Vagina (tissue), 2 donors: ENCODE results near the gene ABTB1. TPM values are rescaled to one million over a fixed set of nuclear protein-coding genes. Genes with fewer than 3 reads are reported as not detected.

ENCODE experiments used
- DNase-seq, 2 donors: peaks; one replicate each; pipeline ENCODE4 v3.0.0-alpha.2; 2017; ENCODE audit errors: extremely low spot score in 2 of 2
- H3K27ac ChIP-seq: fragments of 200-600 bp; sonication (generic); one replicate; pipeline ENCODE4 v1.5.1; 2019
- H3K27me3 ChIP-seq: fragments of 200-600 bp; sonication (generic); one replicate; pipeline ENCODE4 v1.5.1; 2019
- H3K36me3 ChIP-seq, 2 donors: fragments of 200-600 bp; sonication (generic); one replicate each; pipeline ENCODE4 v1.5.1; 2017 to 2019
- H3K4me1 ChIP-seq: fragments of 200-600 bp; sonication (generic); one replicate; pipeline ENCODE4 v1.5.1; 2019
- H3K4me3 ChIP-seq, 2 donors: fragments of 200-600 bp; sonication (generic); 1 replicate in 1 of 2; 2 replicates in 1 of 2; pipeline ENCODE4 v1.5.1; 2016 to 2019
- H3K9me3 ChIP-seq: fragments of 200-600 bp; sonication (generic); one replicate; pipeline ENCODE4 v1.5.1; 2019
- CTCF ChIP-seq, 3 experiments: fragments of 450-650 bp in 2 of 3; fragments of 200-600 bp in 1 of 3; sonication (generic) in 1 of 3; IDR thresholded peaks; one replicate each; pipeline ENCODE4 v1.5.1; 2017 to 2019; ENCODE audit warnings: antibody characterized with exemption in 3 of 3, mild to moderate bottlenecking in 2 of 3, moderate library complexity in 2 of 3
- POLR2A ChIP-seq, 2 donors: fragments of 450-650 bp; IDR thresholded peaks; one replicate each; pipeline ENCODE4 v1.6.1; 2017; ENCODE audit warnings: antibody characterized with exemption in 2 of 2, mild to moderate bottlenecking in 2 of 2, moderate library complexity in 2 of 2
- POLR2AphosphoS5 ChIP-seq, 2 donors: sonication (generic); formaldehyde crosslinking; IDR thresholded peaks; one replicate each; pipeline ENCODE4 v1.9.0; 2017; ENCODE audit warnings: antibody characterized with exemption in 2 of 2, mild to moderate bottlenecking in 2 of 2, low read depth in 1 of 2; ENCODE audit not compliant: insufficient read depth in 1 of 2
- intact Hi-C: fragments of 100-400 bp; cut with DNase I; formaldehyde crosslinking; loops from one replicate; pipeline ENCODE4 v1.15.1; 2023
- total RNA-seq: library from RNA; depleted of rRNA; stranded (reverse); fragments of >200 nt; gene quantifications from one replicate; pipeline ENCODE4 v1.2.3, GENCODE V29; 2016

ABTB1 gene
- total RNA-seq, 1 donor from 2014 or later, result 59.7 TPM

GRCh38 chr3:127684871-127685707 is 12.3 kb downstream of the ABTB1 start:
- Histone ChIP-seq H3K27ac (no peak overlapping the region), H3K4me1 (peaks cover 4% of the 10 kb centered on the region), H3K36me3 (no peaks in the 10 kb centered on the region), H3K27me3 (no peaks in the 10 kb centered on the region), H3K9me3 (no peaks in the 10 kb centered on the region), H3K4me3 (no peak overlapping the region)
- DNase-seq, result no peak
- intact Hi-C loops, result no loop called here
- TF ChIP-seq POLR2A (IDR thresholded peaks at IDR 0.05), result no peak
- TF ChIP-seq CTCF (IDR thresholded peaks at IDR 0.05), result no peak
- TF ChIP-seq POLR2AphosphoS5 (IDR thresholded peaks at IDR 0.05; ENCODE audit: insufficient read depth in 1 of 2, low read depth in 1 of 2), result no peak

GRCh38 chr3:127685708-127686511 is 13.2 kb downstream of the ABTB1 start:
- intact Hi-C loops, result no loop called here
- no peak for DNase-seq
- no peaks in the 10 kb centered on the region for H3K27me3 ChIP-seq
- TF ChIP-seq POLR2AphosphoS5 (IDR thresholded peaks at IDR 0.05; ENCODE audit: insufficient read depth in 1 of 2, low read depth in 1 of 2) (no peak), CTCF (IDR thresholded peaks at IDR 0.05) (no peak), POLR2A (IDR thresholded peaks at IDR 0.05) (no peak)
- no peak overlapping the region for H3K27ac ChIP-seq
- H3K4me3 ChIP-seq, result no peak overlapping the region
- H3K4me1 ChIP-seq, result peaks cover 12% of the 10 kb centered on the region
- no peaks in the 10 kb centered on the region for H3K36me3 ChIP-seq
- no peaks in the 10 kb centered on the region for H3K9me3 ChIP-seq

GRCh38 chr3:127686512-127686894 is 13.8 kb downstream of the ABTB1 start:
- Histone ChIP-seq H3K9me3 (no peaks in the 10 kb centered on the region), H3K27me3 (no peaks in the 10 kb centered on the region), H3K27ac (no peak overlapping the region), H3K4me3 (no peak overlapping the region), H3K36me3 (no peaks in the 10 kb centered on the region), H3K4me1 (peaks cover 13% of the 10 kb centered on the region)
- intact Hi-C loops, result no loop called here
- DNase-seq, result no peak
- TF ChIP-seq POLR2AphosphoS5 (IDR thresholded peaks at IDR 0.05; ENCODE audit: insufficient read depth in 1 of 2, low read depth in 1 of 2) (no peak), POLR2A (IDR thresholded peaks at IDR 0.05) (no peak), CTCF (IDR thresholded peaks at IDR 0.05) (no peak)

- H3K27me3 ChIP-seq, result no peaks in the 10 kb centered on the region
- DNase-seq, result no peak
- H3K9me3 ChIP-seq, result no peaks in the 10 kb centered on the region
- intact Hi-C loops, result no loop called here
- H3K4me1 ChIP-seq, result peaks cover 13% of the 10 kb centered on the region
- no peaks in the 10 kb centered on the region for H3K36me3 ChIP-seq
- no peak overlapping the region for H3K27ac ChIP-seq
- TF ChIP-seq POLR2A (IDR thresholded peaks at IDR 0.05) (no peak), CTCF (IDR thresholded peaks at IDR 0.05) (no peak), POLR2AphosphoS5 (IDR thresholded peaks at IDR 0.05; ENCODE audit: insufficient read depth in 1 of 2, low read depth in 1 of 2) (no peak)
- no peak overlapping the region for H3K4me3 ChIP-seq
Measured at GRCh38 chr3:127687228-127687737, 14.5 kb downstream of the ABTB1 start.
